GM19025 (cell line): ENCODE results near the gene MYBPC1.

Experiments used
- ATAC-seq: cut with Tn5 transposase; IDR thresholded peaks from one replicate; pipeline ENCODE4 v1.9.1; 2021; ENCODE audit warnings: mild to moderate bottlenecking, low read depth, moderate library complexity; ENCODE audit not compliant: unreplicated experiment

MYBPC1 gene

GRCh38 chr12:101597164-101597563, 2.4 kb downstream of the MYBPC1 start:
- ATAC-seq: no peak

- no peak for ATAC-seq
Measured at GRCh38 chr12:101598483-101598882, 3.7 kb downstream of the MYBPC1 start.

- ATAC-seq: no peak
Measured at GRCh38 chr12:101599311-101599710, 4.5 kb downstream of the MYBPC1 start.

- ATAC-seq: no peak
Measured at GRCh38 chr12:101599771-101600484, 5.2 kb downstream of the MYBPC1 start.

GRCh38 chr12:101604132-101604531, 9.4 kb downstream of the MYBPC1 start:
- ATAC-seq: no peak

GRCh38 chr12:101607894-101608293, 13.1 kb downstream of the MYBPC1 start:
- ATAC-seq: no peak

GRCh38 chr12:101608301-101609133, 13.7 kb downstream of the MYBPC1 start:
- ATAC-seq: no peak

- ATAC-seq: no peak
Measured at GRCh38 chr12:101609198-101609597, 14.4 kb downstream of the MYBPC1 start.

GRCh38 chr12:101612160-101612916, 17.6 kb downstream of the MYBPC1 start:
- ATAC-seq: no peak

GRCh38 chr12:101616027-101616494, 21.3 kb downstream of the MYBPC1 start:
- no peak for ATAC-seq

- no peak for ATAC-seq
Measured at GRCh38 chr12:101619026-101619786, 24.4 kb downstream of the MYBPC1 start.

- ATAC-seq: no peak
Measured at GRCh38 chr12:101619858-101620761, 25.3 kb downstream of the MYBPC1 start.

- no peak for ATAC-seq
Measured at GRCh38 chr12:101620762-101621133, 26.0 kb downstream of the MYBPC1 start.

GRCh38 chr12:101628676-101629075, 33.9 kb downstream of the MYBPC1 start:
- ATAC-seq: no peak

- ATAC-seq: peak; percentile 89
Measured at GRCh38 chr12:101634724-101635123, 40.0 kb downstream of the MYBPC1 start.

- ATAC-seq: no peak
Measured at GRCh38 chr12:101637936-101638335, 43.2 kb downstream of the MYBPC1 start.

GRCh38 chr12:101642115-101643067, 47.6 kb downstream of the MYBPC1 start:
- ATAC-seq: no peak

- no peak for ATAC-seq
Measured at GRCh38 chr12:101647711-101648110, 52.9 kb downstream of the MYBPC1 start.
